Osteoblast (primary cell): ENCODE data around the gene SFMBT2. TPM values are rescaled to one million over a fixed set of nuclear protein-coding genes. Genes with fewer than 3 reads are reported as not detected.
"Not testable (repeated sequence)": the region's sequence is repeated elsewhere in the genome, so short reads cannot be mapped to it uniquely, and the experiment has no call there.

ENCODE experiments used
- DNase-seq: peaks from one replicate; pipeline ENCODE4 v3.0.0; 2011; ENCODE audit warnings: low spot score, mixed read lengths; ENCODE audit not compliant: insufficient read length; ENCODE audit errors: missing footprints
- H2AFZ ChIP-seq: 2 replicates; pipeline ENCODE4 v1.6.0; 2011; ENCODE audit warnings: mild to moderate bottlenecking, low read length
- H3K27ac ChIP-seq: 2 replicates; pipeline ENCODE4 v1.5.1; 2011; ENCODE audit warnings: mild to moderate bottlenecking, low read depth, low read length, moderate library complexity
- H3K27me3 ChIP-seq: 2 replicates; pipeline ENCODE4 v1.6.0; 2012; ENCODE audit warnings: mild to moderate bottlenecking, control low read depth, inconsistent platforms, low read length, moderate library complexity; ENCODE audit not compliant: insufficient read depth
- H3K36me3 ChIP-seq: 2 replicates; pipeline ENCODE4 v1.5.1; 2011; ENCODE audit warnings: mild to moderate bottlenecking, low read length, control low read depth, moderate library complexity; ENCODE audit not compliant: insufficient read depth
- H3K4me1 ChIP-seq: 2 replicates; pipeline ENCODE4 v1.5.1; 2011; ENCODE audit warnings: mild to moderate bottlenecking, low read length, control low read depth, moderate library complexity; ENCODE audit not compliant: insufficient read depth
- H3K4me2 ChIP-seq: 2 replicates; pipeline ENCODE4 v1.6.0; 2011; ENCODE audit warnings: mild to moderate bottlenecking, low read length; ENCODE audit not compliant: insufficient read depth
- H3K4me3 ChIP-seq: fragments of 200-600 bp; sonication (generic); 3 replicates; pipeline ENCODE4 v1.5.1; 2012; ENCODE audit warnings: mild to moderate bottlenecking, low read length, inconsistent platforms; ENCODE audit not compliant: insufficient read depth
- H3K79me2 ChIP-seq: 2 replicates; pipeline ENCODE4 v1.6.0; 2012; ENCODE audit warnings: mild to moderate bottlenecking, low read length, control low read depth, inconsistent platforms; ENCODE audit not compliant: insufficient read depth
- H3K9me3 ChIP-seq: 2 replicates; pipeline ENCODE4 v1.5.1; 2011; ENCODE audit warnings: low read depth, low read length, control low read depth
- H4K20me1 ChIP-seq: 2 replicates; pipeline ENCODE4 v1.6.0; 2012; ENCODE audit warnings: mild to moderate bottlenecking, low read length, control low read depth; ENCODE audit not compliant: insufficient read depth
- CTCF ChIP-seq: IDR thresholded peaks from 2 replicates; pipeline ENCODE4 v1.5.1; 2011; ENCODE audit warnings: mild to moderate bottlenecking, low read depth, low read length, moderate library complexity; ENCODE audit errors: extremely low read depth
- total RNA-seq: library from RNA; depleted of rRNA; stranded (reverse); fragments of >200 nt; gene quantifications from 2 replicates; pipeline ENCODE4 v1.2.3, GENCODE V29; 2012

The SFMBT2 gene
- total RNA-seq, 1 donor, result under 0.01 TPM

GRCh38 chr10:7192061-7192460 lies 218.8 kb downstream of the SFMBT2 start:
- H4K20me1 ChIP-seq, result no peaks in the 10 kb centered on the region
- DNase-seq, result no peak
- no peak for TF ChIP-seq CTCF

GRCh38 chr10:7190772-7191171 lies 220.1 kb downstream of the SFMBT2 start:
- H3K36me3 ChIP-seq, H4K20me1 ChIP-seq, H3K4me3 ChIP-seq, H3K9me3 ChIP-seq, H2AFZ ChIP-seq, H3K79me2 ChIP-seq, H3K27me3 ChIP-seq, H3K4me1 ChIP-seq, H3K27ac ChIP-seq, DNase-seq, H3K4me2 ChIP-seq: not testable (repeated sequence)

More at GRCh38 chr10:7192061-7192460, 218.8 kb downstream of the SFMBT2 start:
- Histone ChIP-seq H3K4me1 (no peaks in the 10 kb centered on the region), H3K27ac (no peak overlapping the region), H3K4me3 (no peak overlapping the region), H3K27me3 (no peaks in the 10 kb centered on the region), H3K79me2 (no peaks in the 10 kb centered on the region), H3K36me3 (no peaks in the 10 kb centered on the region), H2AFZ (no peak overlapping the region), H3K9me3 (peaks cover 2% of the 10 kb centered on the region), H3K4me2 (no peak overlapping the region)

- DNase-seq, result no peak
These were observed 220.9 kb downstream of the SFMBT2 start for GRCh38 chr10:7189909-7190308.

DNA sequence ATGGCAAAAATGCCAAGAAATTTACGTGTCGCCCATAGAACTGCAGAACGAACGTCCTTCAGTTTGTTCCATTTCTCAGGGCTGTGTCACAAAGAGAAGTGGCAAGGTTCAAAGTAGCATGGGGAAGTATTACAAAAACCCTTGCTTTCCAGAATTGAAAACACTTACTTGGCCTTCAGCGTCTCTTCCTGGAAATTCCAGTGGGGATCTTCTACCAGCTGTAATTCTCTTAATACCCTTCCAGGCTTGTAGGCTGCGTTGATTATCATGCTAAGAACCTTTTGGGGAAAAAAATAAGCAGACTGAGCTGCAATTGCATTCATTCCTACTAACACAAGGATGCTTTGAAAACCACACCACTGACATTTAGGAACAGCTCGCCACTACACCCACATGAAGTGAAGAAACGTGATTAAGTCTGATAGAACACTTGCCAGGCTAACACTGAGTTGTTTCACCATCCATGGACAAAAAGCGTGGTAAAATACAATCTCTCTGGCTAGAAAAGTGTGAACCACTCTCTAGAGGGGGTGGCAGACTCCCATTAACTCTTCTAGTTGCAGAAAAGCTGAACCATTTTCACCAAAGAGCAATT lies 222.3 kb downstream of the SFMBT2 start:
- Histone ChIP-seq H3K27ac (no peak overlapping the region), H4K20me1 (no peaks in the 10 kb centered on the region), H3K4me3 (no peak overlapping the region), H3K27me3 (no peaks in the 10 kb centered on the region), H3K4me1 (no peaks in the 10 kb centered on the region), H2AFZ (no peak overlapping the region), H3K4me2 (no peak overlapping the region), H3K36me3 (no peaks in the 10 kb centered on the region), H3K79me2 (no peaks in the 10 kb centered on the region), H3K9me3 (peaks cover 2% of the 10 kb centered on the region)
- DNase-seq, result no peak
- no peak for TF ChIP-seq CTCF

More at GRCh38 chr10:7189909-7190308, 220.9 kb downstream of the SFMBT2 start:
- Histone ChIP-seq H3K9me3 (peaks cover 2% of the 10 kb centered on the region), H3K4me2 (no peak overlapping the region), H3K4me3 (no peak overlapping the region), H4K20me1 (no peaks in the 10 kb centered on the region), H3K79me2 (no peaks in the 10 kb centered on the region), H3K36me3 (no peaks in the 10 kb centered on the region), H3K27me3 (no peaks in the 10 kb centered on the region), H2AFZ (no peak overlapping the region), H3K4me1 (no peaks in the 10 kb centered on the region), H3K27ac (no peak overlapping the region)
- TF ChIP-seq CTCF, result no peak
